ENCODE measurements around the gene FGF14.

FGF14 gene

DNA sequence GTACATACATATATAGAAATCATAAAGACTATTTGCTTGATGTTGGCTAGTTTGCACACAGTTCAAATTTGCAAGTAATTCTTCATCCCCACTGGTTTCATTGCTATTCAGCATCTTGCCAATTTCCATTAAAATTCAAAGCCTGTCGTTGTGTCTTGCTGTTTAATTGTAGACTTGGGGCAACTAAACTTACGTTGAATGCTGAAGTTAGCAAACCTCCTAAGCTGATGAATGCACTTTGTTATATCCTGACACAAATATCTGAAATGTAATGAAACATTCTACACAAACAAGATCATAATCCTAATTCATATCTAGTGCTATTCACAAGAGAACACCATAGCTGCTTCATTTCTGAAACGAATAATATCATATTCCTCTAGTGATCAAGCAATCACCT, 568.2 kb downstream of the FGF14 start:
- no peak for DNase-seq

GRCh38 chr13:101830035-101830434, 571.8 kb downstream of the FGF14 start:
- no peak for DNase-seq

DNA sequence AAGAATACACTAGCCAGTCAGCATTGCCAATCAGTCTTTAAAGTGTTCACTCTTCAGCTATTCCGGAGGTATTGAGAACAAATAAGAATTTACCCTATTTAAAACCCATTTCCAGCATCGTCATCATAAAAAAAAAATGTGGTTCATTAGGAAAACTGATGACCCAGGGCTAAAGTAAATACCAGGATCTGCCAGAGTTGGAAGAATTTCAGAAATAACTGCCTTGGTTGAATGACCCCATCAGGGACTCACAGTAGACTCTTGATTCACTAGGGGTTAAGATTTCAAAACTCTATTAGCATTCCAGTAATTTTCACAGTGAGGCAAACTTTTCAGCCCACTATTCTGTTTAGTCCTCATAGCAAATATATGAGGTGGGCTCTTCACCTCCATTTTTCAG, 572.4 kb downstream of the FGF14 start:
- DNase-seq: no peak

- DNase-seq: no peak
Measured at GRCh38 chr13:101828119-101828518, 573.7 kb downstream of the FGF14 start.

DNA sequence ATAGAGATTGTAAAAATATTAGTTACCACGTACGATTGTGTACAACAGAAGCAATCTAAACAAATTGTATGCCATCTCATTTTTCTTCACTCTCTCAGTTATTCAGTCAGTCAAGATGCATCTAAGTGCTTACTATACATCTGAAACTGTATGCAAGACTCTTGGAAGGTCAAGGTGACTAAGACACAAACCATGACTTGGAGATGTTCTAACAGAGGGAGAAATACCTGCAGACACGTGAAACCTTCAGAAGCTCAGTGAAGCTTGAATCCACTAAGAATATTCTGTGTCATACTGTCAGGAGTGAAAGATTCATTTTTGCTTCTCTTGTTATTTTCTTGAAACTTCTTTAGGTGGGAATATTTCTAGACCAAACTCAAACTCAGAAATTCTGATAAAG, 584.0 kb downstream of the FGF14 start:
- no peak for DNase-seq

GRCh38 chr13:101811881-101812280, 590.0 kb downstream of the FGF14 start:
- DNase-seq: no peak

DNA sequence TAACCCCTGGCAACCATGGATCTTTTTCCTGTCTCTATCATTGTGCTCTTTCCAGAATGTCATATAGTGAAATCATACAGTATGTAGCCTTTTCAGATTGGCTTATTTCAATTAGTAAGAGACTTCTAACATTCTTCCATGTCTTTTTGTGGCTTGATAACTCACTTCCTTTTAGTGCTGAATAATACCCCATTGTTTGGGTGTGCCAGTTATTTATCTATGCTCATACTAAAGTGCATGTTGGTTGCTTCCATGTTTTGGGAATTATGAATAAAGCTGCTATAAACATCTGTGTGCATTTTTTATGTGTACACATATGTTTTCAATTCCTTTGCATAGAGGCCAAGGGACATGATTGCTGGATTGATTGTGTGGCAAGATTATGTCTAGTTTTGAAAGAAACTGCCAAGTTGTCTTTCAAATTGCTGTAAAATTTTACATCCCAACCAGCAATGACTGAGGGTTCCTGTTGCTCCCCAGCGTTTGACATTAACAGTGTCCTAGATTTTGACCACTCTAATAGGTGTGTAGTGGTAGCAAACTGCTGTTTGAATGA, 590.5 kb downstream of the FGF14 start:
- DNase-seq: no peak

DNA sequence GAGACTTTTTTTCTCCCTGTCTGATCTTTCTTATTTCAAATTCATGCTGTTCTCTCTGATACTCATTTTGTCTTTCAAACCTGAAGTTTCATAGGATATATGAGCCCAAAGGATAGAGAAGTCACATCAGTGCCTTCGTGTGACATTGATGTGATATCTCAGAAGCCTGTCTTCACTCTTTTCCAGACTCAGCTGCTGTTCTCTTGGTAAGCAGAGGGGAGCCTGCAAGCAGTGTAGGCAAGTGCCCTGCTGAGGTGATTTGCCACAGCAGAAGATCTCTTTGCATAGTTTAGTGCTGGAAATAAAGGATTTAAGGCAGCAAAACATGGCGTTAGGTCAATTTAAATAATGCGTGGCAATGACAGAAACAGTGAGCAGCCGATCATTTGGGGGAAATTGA, 602.7 kb downstream of the FGF14 start:
- no peak for DNase-seq

- DNase-seq: no peak
Measured at GRCh38 chr13:101798437-101798836, 603.4 kb downstream of the FGF14 start.

DNA sequence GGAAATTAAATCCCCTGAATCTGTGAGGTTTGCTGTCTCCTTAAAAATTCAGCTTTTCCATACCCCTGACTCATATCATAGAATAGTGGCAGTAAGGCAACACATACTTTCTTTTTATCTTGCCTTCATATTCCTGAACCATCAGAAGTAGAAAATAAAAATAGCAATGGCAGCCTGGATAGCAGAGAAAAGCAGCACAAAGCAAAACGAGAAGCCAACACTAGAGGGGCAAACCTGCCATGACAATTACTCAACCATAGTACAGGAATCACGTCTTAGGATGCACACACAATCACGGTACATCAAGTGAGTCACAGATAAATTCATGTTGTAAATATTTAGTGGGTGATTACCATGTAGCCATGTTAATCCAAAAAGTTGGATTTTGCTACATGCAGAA, 606.4 kb downstream of the FGF14 start:
- DNase-seq: no peak

DNA sequence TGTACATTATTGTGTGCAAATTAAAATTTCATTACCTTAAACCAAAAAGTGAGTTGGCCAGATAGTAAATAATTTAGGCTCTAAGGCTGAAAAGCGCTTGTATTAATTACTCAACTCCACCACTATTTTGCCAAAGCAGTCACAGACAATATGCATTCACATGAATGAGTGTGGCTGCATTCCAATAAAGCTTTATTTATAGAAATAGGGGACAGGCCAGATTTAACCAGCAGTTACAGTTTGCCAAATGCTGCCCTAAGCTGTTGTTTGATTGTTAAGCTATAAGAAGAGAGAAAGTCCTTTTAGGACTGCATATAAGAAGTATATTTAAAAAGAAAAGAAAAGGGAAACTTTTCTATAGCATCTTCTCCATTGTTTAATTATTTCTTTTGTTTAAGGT, 606.8 kb downstream of the FGF14 start:
- DNase-seq: no peak

DNA sequence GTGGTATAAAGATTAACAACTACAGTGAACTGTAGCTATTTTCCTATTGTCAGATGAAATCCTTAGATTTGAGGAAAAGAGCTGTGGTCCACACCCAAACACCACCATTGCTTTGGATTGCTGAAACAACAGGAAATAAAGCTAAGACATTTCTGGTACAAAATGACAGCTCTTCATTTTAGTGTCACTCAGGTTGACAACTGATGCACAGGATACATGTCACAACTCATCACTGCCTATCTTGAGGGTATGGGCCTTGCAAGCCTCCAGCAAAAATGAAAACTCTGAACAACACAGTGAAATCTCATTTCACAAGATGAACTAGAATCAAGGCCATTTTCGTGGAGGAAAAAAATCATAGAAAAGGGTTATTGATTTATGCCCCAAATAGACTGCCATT, 609.7 kb downstream of the FGF14 start:
- no peak for DNase-seq

DNA sequence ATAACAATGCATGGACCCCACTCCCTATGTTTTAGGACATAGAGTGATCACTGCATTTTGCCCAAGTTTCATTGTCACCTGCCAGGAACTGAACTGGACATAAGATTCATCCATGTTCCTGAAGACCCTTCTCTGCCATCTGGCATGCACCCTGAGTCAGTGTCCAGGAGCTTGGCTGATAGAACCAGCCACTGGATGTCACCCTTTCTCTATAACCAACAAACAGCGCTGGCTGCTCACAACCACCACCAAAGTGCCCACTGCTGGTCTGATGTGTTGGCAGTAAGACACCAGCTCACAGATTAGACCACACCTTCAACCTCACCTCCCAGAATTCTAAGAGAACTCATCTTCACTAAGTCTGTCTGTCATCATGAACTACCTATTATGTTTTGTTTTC, 616.0 kb downstream of the FGF14 start:
- DNase-seq: no peak

GRCh38 chr13:101784313-101784712, 617.5 kb downstream of the FGF14 start:
- DNase-seq: no peak

DNA sequence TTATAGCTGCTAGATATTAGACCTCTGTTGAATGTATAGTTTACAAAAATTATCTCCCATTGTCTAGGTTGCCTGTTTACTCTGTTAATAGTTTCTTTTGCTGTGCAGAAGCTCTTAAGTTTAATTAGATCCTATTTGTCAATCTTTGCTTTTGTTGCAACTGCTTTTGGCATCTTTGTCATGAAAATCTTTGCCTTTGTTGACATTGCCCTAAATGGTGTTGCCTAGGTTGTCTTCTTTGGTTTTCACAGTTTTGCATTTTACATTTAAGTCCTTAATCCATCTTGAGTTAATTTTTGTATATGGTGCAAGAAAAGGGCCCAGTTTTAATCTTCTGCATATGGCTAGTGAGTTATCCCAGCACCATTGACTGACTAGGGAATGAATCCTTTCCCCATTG, 618.3 kb downstream of the FGF14 start:
- no peak for DNase-seq

GRCh38 chr13:101780211-101780610, 621.6 kb downstream of the FGF14 start:
- no peak for DNase-seq

- no peak for DNase-seq
Measured at GRCh38 chr13:101779147-101779546, 622.7 kb downstream of the FGF14 start.

GRCh38 chr13:101775267-101775666, 626.6 kb downstream of the FGF14 start:
- no peak for DNase-seq

DNA sequence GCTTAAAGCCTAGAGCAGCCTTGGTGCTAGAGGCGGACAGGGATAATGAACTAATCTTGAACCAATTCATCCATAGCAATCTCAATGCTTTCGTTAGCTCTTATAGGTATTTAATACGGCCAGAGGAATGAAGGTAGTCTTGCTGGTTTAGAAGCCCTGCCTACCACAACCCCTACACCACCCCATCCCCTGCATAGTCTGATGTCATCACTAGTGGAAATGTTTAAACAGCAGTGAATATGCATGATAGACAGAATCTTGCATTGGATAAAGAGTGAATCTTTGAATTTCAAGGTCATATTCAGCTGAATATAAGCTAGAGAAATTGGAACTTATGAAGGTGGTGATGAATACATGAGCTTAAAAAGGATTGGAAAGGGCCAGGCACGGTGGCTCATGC, 627.5 kb downstream of the FGF14 start:
- no peak for DNase-seq

DNA sequence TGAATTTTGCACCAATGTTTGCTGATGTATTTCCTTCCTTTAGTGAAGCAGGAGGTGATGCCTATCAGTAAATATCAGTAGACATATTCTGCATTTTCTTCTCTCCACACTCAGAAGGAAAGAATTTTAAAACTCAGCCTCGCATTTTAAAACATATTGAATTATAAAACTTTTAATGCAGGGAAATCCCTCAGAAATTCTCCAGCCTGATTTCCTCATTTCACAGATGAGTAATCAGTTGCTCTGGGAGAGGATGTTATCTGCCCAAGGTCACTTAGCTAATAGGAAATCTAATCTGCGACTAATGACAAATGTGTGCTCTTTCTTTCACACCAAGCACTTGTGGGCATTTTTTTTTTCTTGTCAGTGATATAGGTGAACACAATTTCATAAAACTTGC, 628.8 kb downstream of the FGF14 start:
- no peak for DNase-seq

DNA sequence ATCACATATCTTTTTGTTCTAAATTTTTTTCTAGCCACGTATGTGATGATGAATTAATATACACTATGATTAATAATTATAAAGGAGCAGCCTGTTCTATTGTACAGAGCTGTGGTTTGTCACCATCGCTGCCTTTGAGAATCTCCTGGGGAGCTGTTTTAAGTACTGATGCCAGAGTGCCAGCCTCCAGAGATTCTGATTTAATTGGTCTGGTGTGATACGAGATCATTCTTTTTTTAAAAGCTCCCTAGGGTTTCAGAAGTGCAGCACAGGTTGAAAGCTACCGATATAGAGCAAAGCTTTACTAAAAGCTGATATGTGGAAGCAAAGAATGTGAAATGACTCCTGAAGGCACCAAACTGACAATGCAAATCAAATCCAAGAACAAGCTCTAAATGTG, 634.7 kb downstream of the FGF14 start:
- no peak for DNase-seq

DNA sequence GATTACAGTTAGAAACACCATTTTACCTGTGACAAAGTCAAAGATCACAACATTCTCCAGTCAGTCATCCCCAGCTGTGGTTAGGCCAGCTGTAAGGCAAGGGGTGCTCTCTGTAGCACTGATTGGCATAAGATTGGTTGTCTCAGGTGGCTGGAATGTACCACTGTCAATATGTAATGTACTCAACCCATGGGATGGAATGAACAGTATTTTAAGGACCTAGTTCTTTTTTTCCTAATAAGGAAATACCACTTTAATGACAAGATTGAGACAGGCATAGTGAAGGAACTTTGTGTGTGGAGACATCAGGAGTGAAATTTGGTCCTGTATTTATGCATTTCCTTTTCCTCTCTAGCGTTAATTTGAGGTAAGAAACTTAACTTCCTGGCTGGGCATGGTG, 638.7 kb downstream of the FGF14 start:
- no peak for DNase-seq

GRCh38 chr13:101757446-101758039, 644.3 kb downstream of the FGF14 start:
- no peak for DNase-seq

DNA sequence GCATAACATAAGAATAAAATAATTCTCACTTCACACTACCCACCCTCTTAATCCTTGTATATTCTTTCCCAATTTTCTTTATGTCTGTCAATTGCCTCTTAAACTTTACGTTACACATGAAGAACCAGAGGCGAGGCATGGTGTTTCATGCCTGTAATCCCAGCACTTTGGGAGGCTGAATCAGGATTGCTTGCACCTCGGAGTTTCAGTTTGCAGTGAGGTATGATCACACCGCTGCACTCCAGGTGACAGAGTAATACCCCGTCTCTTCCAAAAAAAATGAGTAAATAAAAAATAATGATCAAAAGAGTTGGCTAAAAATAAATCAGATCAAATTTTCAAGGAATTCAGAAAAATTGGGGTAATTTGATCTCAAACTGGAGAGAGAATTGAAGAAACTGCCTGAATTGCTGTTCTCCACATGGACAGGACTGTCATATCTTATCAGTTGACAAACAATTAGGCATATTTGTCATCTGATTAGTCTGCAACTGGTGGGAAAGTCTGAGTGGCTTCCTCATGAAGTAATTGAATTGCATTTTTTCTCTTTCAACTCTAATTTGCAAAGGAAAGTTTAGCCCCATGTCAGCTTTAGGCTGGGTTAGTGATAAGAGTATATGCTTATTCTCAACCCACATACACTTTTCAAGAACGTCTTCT, 646.5 kb downstream of the FGF14 start:
- DNase-seq: no peak

GRCh38 chr13:101752432-101752831, 649.4 kb downstream of the FGF14 start:
- DNase-seq: no peak

All from stimulated activated naive CD4-positive, alpha-beta T cell treated with Interleukin-2 at 50 U/mL for 16 hours (primary cell).